ENCODE measurements around the gene TIMM50. TPM values are rescaled to one million over a fixed set of nuclear protein-coding genes. Genes with fewer than 3 reads are reported as not detected.

Gene TIMM50
- total and polyA plus RNA-seq, 2 of the 13 experiments (the other 11 are each of a cell fraction or from before 2014, with no cell fraction given): 91.1 to 92.5 TPM

GRCh38 chr19:39480337-39481228, at the start of gene TIMM50 (continued):
- 0 out of 2 replicates have a peak, but pooled peaks have one; percentile 13 for TF ChIP-seq HMGXB3 (CRISPR knock-in tag; IDR thresholded peaks at IDR 0.05; ENCODE audit: borderline replicate concordance)
- peak; percentile 17 for TF ChIP-seq SRSF1 (optimal IDR thresholded peaks at IDR 0.05; ENCODE audit: low read depth, low read length)
- peak; percentile 92 for TF ChIP-seq MYPOP (CRISPR knock-in tag; IDR thresholded peaks at IDR 0.05)
- peak; percentile 73 for TF ChIP-seq ATF2 (CRISPR knock-in tag; IDR thresholded peaks at IDR 0.05)
- TF ChIP-seq MBD4 (IDR thresholded peaks at IDR 0.05; ENCODE audit: borderline replicate concordance, low read length): no peak
- no peak for TF ChIP-seq ZNF740 (CRISPR knock-in tag; IDR thresholded peaks at IDR 0.05)
- TF ChIP-seq ZNF329 (CRISPR knock-in tag; IDR thresholded peaks at IDR 0.05; ENCODE audit: low read depth): 0 out of 2 replicates have a peak, but pooled peaks have one; percentile 41
- peak; percentile 62 for TF ChIP-seq CEBPG (CRISPR knock-in tag; IDR thresholded peaks at IDR 0.05)
- TF ChIP-seq NFE2L1 (CRISPR knock-in tag; IDR thresholded peaks at IDR 0.05; ENCODE audit: borderline replicate concordance): no peak
- TF ChIP-seq SMYD3 (CRISPR knock-in tag; IDR thresholded peaks at IDR 0.05): 0 out of 2 replicates have a peak, but pooled peaks have one; percentile 31
- TF ChIP-seq, protein P1, sequence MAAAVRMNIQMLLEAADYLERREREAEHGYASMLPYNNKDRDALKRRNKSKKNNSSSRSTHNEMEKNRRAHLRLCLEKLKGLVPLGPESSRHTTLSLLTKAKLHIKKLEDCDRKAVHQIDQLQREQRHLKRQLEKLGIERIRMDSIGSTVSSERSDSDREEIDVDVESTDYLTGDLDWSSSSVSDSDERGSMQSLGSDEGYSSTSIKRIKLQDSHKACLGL (CRISPR knock-in tag; IDR thresholded peaks at IDR 0.05): 0 out of 2 replicates have a peak, but pooled peaks have one; percentile 59
- TF ChIP-seq, protein P2, sequence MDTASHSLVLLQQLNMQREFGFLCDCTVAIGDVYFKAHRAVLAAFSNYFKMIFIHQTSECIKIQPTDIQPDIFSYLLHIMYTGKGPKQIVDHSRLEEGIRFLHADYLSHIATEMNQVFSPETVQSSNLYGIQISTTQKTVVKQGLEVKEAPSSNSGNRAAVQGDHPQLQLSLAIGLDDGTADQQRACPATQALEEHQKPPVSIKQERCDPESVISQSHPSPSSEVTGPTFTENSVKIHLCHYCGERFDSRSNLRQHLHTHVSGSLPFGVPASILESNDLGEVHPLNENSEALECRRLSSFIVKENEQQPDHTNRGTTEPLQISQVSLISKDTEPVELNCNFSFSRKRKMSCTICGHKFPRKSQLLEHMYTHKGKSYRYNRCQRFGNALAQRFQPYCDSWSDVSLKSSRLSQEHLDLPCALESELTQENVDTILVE (CRISPR knock-in tag; IDR thresholded peaks at IDR 0.05): peak; percentile 79
- peak; percentile 68 for TF ChIP-seq CBX1 (IDR thresholded peaks at IDR 0.05; ENCODE audit: low read depth)
- no peak for TF ChIP-seq FOXO4 (CRISPR knock-in tag; conservative IDR thresholded peaks at IDR 0.05)

Measured in HepG2 (cell line).